GM12878 (cell line): ENCODE data around the gene TM7SF3.

Experiments used
- BACH1 ChIP-seq: fragments of 450-650 bp; IDR thresholded peaks from 2 replicates; pipeline ENCODE4 v1.6.1; 2017; ENCODE audit warnings: mild to moderate bottlenecking, borderline replicate concordance
- BHLHE40 ChIP-seq, 2 experiments: fragments of 450-650 bp in 1 of 2; IDR thresholded peaks; 2 replicates each; pipeline ENCODE4 v1.6.1; 2011 to 2017; ENCODE audit warnings: low read depth in 2 of 2, borderline replicate concordance in 1 of 2, improper control_type of control experiment in 1 of 2, low read length in 1 of 2, mild to moderate bottlenecking in 1 of 2
- FOXM1 ChIP-seq: IDR thresholded peaks from 2 replicates; pipeline ENCODE4 v1.6.1; 2012; ENCODE audit warnings: low read depth, mild to moderate bottlenecking, inconsistent platforms, low read length, moderate library complexity
- NFIC ChIP-seq: IDR thresholded peaks from 2 replicates; pipeline ENCODE4 v1.6.1; 2012; ENCODE audit warnings: low read depth, mild to moderate bottlenecking, inconsistent platforms, low read length, moderate library complexity
- POLR2A ChIP-seq: IDR thresholded peaks from 2 replicates; pipeline ENCODE4 v1.6.1; 2011; ENCODE audit warnings: low read depth, mild to moderate bottlenecking, low read length
- POLR2AphosphoS5 ChIP-seq: IDR thresholded peaks from 2 replicates; pipeline ENCODE4 v1.6.1; 2011; ENCODE audit warnings: mild to moderate bottlenecking, low read length, inconsistent platforms
- SIN3A ChIP-seq: IDR thresholded peaks from 2 replicates; pipeline ENCODE4 v1.6.1; 2012; ENCODE audit warnings: low read depth, low read length, improper control_type of control experiment
- YY1 ChIP-seq: IDR thresholded peaks from 2 replicates; pipeline ENCODE4 v1.6.1; 2011; ENCODE audit warnings: low read depth, mild to moderate bottlenecking, low read length
- TF ChIP-seq, protein P1 (sequence below), 3 experiments: IDR thresholded peaks in 2 of 3; conservative IDR thresholded peaks in 1 of 3; 2 replicates each; pipeline ENCODE4 v1.5.1; 2011; ENCODE audit warnings: low read depth in 3 of 3, low read length in 3 of 3, mild to moderate bottlenecking in 3 of 3, control low read depth in 2 of 3, moderate library complexity in 2 of 3, inconsistent platforms in 1 of 3, mixed read lengths in 1 of 3; ENCODE audit not compliant: control insufficient read depth in 2 of 3, insufficient read depth in 1 of 3; ENCODE audit errors: extremely low read depth in 1 of 3
- TF ChIP-seq, protein P2 (sequence below): IDR thresholded peaks from 2 replicates; pipeline ENCODE4 v1.6.1; 2012; ENCODE audit warnings: low read length, inconsistent platforms

DNA sequence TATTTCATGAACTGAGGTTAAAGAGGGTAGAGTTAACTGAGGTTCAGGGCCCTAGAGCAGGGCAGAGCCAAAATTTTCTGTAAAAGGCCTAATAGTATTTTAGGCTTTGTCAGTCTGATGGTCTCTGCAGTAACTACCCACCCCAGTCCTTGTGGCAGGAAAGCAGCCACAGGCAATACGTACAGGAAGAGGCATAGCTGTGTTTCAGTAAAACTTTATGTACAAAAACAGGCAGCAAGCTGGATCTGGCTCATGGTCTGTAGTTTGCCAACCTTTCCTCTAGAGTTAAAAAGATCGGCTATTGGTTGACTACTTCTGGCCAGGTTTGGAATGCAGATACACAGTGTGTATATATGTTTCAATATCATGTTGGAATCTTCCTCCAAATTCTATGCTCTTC is 17.2 kb downstream of the TM7SF3 start:
- no peak for TF ChIP-seq FOXM1
- TF ChIP-seq SIN3A = no peak
- TF ChIP-seq BHLHE40 (IDR thresholded peaks at IDR 0.05; ENCODE audit: borderline replicate concordance in 1 of 2, low read depth in 2 of 2, low read length in 1 of 2) = no peak
- TF ChIP-seq BACH1 = no peak
- TF ChIP-seq NFIC = no peak
- no peak for TF ChIP-seq YY1
- TF ChIP-seq, protein P1, sequence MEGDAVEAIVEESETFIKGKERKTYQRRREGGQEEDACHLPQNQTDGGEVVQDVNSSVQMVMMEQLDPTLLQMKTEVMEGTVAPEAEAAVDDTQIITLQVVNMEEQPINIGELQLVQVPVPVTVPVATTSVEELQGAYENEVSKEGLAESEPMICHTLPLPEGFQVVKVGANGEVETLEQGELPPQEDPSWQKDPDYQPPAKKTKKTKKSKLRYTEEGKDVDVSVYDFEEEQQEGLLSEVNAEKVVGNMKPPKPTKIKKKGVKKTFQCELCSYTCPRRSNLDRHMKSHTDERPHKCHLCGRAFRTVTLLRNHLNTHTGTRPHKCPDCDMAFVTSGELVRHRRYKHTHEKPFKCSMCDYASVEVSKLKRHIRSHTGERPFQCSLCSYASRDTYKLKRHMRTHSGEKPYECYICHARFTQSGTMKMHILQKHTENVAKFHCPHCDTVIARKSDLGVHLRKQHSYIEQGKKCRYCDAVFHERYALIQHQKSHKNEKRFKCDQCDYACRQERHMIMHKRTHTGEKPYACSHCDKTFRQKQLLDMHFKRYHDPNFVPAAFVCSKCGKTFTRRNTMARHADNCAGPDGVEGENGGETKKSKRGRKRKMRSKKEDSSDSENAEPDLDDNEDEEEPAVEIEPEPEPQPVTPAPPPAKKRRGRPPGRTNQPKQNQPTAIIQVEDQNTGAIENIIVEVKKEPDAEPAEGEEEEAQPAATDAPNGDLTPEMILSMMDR (IDR thresholded peaks at IDR 0.05 in 2 of 3, conservative IDR thresholded peaks at IDR 0.05 in 1 of 3; ENCODE audit: control insufficient read depth in 2 of 3, extremely low read depth in 1 of 3, insufficient read depth in 1 of 3, low read depth in 3 of 3, low read length in 3 of 3) = no peak
- TF ChIP-seq, protein P2, sequence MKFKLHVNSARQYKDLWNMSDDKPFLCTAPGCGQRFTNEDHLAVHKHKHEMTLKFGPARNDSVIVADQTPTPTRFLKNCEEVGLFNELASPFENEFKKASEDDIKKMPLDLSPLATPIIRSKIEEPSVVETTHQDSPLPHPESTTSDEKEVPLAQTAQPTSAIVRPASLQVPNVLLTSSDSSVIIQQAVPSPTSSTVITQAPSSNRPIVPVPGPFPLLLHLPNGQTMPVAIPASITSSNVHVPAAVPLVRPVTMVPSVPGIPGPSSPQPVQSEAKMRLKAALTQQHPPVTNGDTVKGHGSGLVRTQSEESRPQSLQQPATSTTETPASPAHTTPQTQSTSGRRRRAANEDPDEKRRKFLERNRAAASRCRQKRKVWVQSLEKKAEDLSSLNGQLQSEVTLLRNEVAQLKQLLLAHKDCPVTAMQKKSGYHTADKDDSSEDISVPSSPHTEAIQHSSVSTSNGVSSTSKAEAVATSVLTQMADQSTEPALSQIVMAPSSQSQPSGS = no peak
- TF ChIP-seq POLR2A = no peak
- no peak for TF ChIP-seq POLR2AphosphoS5
